Measurements from ENCODE around the gene PXT1.
"Not testable (repeated sequence)": the region's sequence is repeated elsewhere in the genome, so short reads cannot be mapped to it uniquely, and the experiment has no call there.

PXT1 gene

GRCh38 chr6:36442671-36443470 is at the start of gene PXT1, which contains the start of gene KCTD20:
PXT1 (minus strand) TSS chr6:36442854; CDS start chr6:36426082, 16,772 bp downstream.
KCTD20 (plus strand) TSS chr6:36443000; CDS start chr6:36470098, 27,098 bp downstream.
- DNase-seq (ENCODE audit: low read depth in 3 of 3): peak; percentile 75 to 83 (median 82)

- no peak for DNase-seq (ENCODE audit: low read depth in 3 of 3)
Observed at GRCh38 chr6:36492092-36492491, 49.4 kb upstream of the PXT1 start.

GRCh38 chr6:36491378-36491965 is 48.8 kb upstream of the PXT1 start:
- no peak for DNase-seq (ENCODE audit: low read depth in 3 of 3)

GRCh38 chr6:36489426-36489825 is 46.8 kb upstream of the PXT1 start:
- no peak for DNase-seq (ENCODE audit: low read depth in 3 of 3)

- DNase-seq (ENCODE audit: low read depth in 3 of 3): no peak
Observed at GRCh38 chr6:36488221-36488620, 45.6 kb upstream of the PXT1 start.

GRCh38 chr6:36487698-36488097 is 45.0 kb upstream of the PXT1 start:
- DNase-seq (ENCODE audit: low read depth in 3 of 3): no peak

- DNase-seq (ENCODE audit: low read depth in 3 of 3): no peak
Observed at GRCh38 chr6:36484736-36485135, 42.1 kb upstream of the PXT1 start.

GRCh38 chr6:36483326-36483725 is 40.7 kb upstream of the PXT1 start:
- DNase-seq (ENCODE audit: low read depth in 3 of 3): not testable (repeated sequence)

- DNase-seq (ENCODE audit: low read depth in 3 of 3): no peak
Observed at GRCh38 chr6:36479256-36479655, 36.6 kb upstream of the PXT1 start.

GRCh38 chr6:36478051-36478526 is 35.4 kb upstream of the PXT1 start:
- no peak for DNase-seq (ENCODE audit: low read depth in 3 of 3)

- DNase-seq (ENCODE audit: low read depth in 3 of 3): no peak
Observed at GRCh38 chr6:36469946-36470345, 27.3 kb upstream of the PXT1 start.

- DNase-seq (ENCODE audit: low read depth in 3 of 3): no peak
Observed at GRCh38 chr6:36469148-36469661, 26.6 kb upstream of the PXT1 start.

GRCh38 chr6:36467625-36468024 is 25.0 kb upstream of the PXT1 start:
- no peak for DNase-seq (ENCODE audit: low read depth in 3 of 3)

- DNase-seq (ENCODE audit: low read depth in 3 of 3): no peak
Observed at GRCh38 chr6:36464233-36464632, 21.6 kb upstream of the PXT1 start.

GRCh38 chr6:36463676-36464075 is 21.0 kb upstream of the PXT1 start:
- DNase-seq (ENCODE audit: low read depth in 3 of 3): no peak

- DNase-seq (ENCODE audit: low read depth in 3 of 3): no peak
Observed at GRCh38 chr6:36461646-36462045, 19.0 kb upstream of the PXT1 start.

- no peak for DNase-seq (ENCODE audit: low read depth in 3 of 3)
Observed at GRCh38 chr6:36460916-36461315, 18.3 kb upstream of the PXT1 start.

GRCh38 chr6:36459501-36459900 is 16.8 kb upstream of the PXT1 start:
- no peak for DNase-seq (ENCODE audit: low read depth in 3 of 3)

- no peak for DNase-seq (ENCODE audit: low read depth in 3 of 3)
Observed at GRCh38 chr6:36455486-36456027, 12.9 kb upstream of the PXT1 start.

- DNase-seq (ENCODE audit: low read depth in 3 of 3): not testable (repeated sequence)
Observed at GRCh38 chr6:36452897-36453296, 10.2 kb upstream of the PXT1 start.

- not testable (repeated sequence) for DNase-seq (ENCODE audit: low read depth in 3 of 3)
Observed at GRCh38 chr6:36449173-36449572, 6.5 kb upstream of the PXT1 start.

- DNase-seq (ENCODE audit: low read depth in 3 of 3): no peak
Observed at GRCh38 chr6:36445621-36446020, 3.0 kb upstream of the PXT1 start.

GRCh38 chr6:36444470-36444869 is 1.8 kb upstream of the PXT1 start:
- no peak for DNase-seq (ENCODE audit: low read depth in 3 of 3)
